ENCODE results near the gene HOXC6. TPM values are rescaled to one million over a fixed set of nuclear protein-coding genes. Genes with fewer than 3 reads are reported as not detected.

HOXC6 gene
- total RNA-seq, 4 donors from 2014 or later, result 0.48 TPM; not detected in 3

GRCh38 chr12:54033980-54034784, 5.9 kb downstream of the HOXC6 start:
- DNase-seq, result no peak
- Histone ChIP-seq H3K9me3 (peaks cover 0 to 2% of the 10 kb centered on the region in 2 donors), H3K27me3 (peaks cover 100% of the 10 kb centered on the region), H3K4me3 (peak overlapping the region in 3 of 4 donors; percentile 3 to 37 (median 23)), H3K27ac (peak overlapping the region in 1 of 4 donors; percentile 2), H3K4me1 (peaks cover 0 to 19% (median 17%) of the 10 kb centered on the region in 4 donors), H3K36me3 (no peaks in the 10 kb centered on the region)
- no peak for TF ChIP-seq POLR2AphosphoS5 (IDR thresholded peaks at IDR 0.05)
- TF ChIP-seq CTCF (IDR thresholded peaks at IDR 0.05), result no peak
- no peak for TF ChIP-seq EP300 (IDR thresholded peaks at IDR 0.05; ENCODE audit: low read depth)
- TF ChIP-seq POLR2A (IDR thresholded peaks at IDR 0.05), result no peak
- WGBS, 2 donors (ENCODE audit: low coverage in 1 of 2), result 48 to 55% methylated on average over 13 to 48 of the region's 57 CpGs
- intact Hi-C loops (cut with DNase I; ENCODE audit: low total_unique reads), result loop anchor here (5.0 kb wide), 2 partner anchors 158 to 1138 kb away; no protein-coding TSS in a partner anchor
- in situ Hi-C loops (cut with MboI; ENCODE audit: low pct_ligation_motif_present in 1 of 4, low pct_unique_long_range_greater_than_20kb in 1 of 4, low sequenced_read_pairs in 3 of 4), result no loop called here

GRCh38 chr12:54034785-54035310, 6.6 kb downstream of the HOXC6 start:
- peaks cover 0 to 19% (median 15%) of the 10 kb centered on the region in 4 donors for H3K4me1 ChIP-seq
- in situ Hi-C loops (cut with MboI; ENCODE audit: low pct_ligation_motif_present in 1 of 4, low pct_unique_long_range_greater_than_20kb in 1 of 4, low sequenced_read_pairs in 3 of 4), result no loop called here
- H3K27me3 ChIP-seq, result peaks cover 100% of the 10 kb centered on the region
- peaks cover 0 to 2% of the 10 kb centered on the region in 2 donors for H3K9me3 ChIP-seq
- intact Hi-C loops (cut with DNase I; ENCODE audit: low total_unique reads), result loop anchor here (5.0 kb wide), 2 partner anchors 157 to 1137 kb away; no protein-coding TSS in a partner anchor
- TF ChIP-seq POLR2A (IDR thresholded peaks at IDR 0.05), result no peak
- no peak for TF ChIP-seq EP300 (IDR thresholded peaks at IDR 0.05; ENCODE audit: low read depth)
- no peak for TF ChIP-seq POLR2AphosphoS5 (IDR thresholded peaks at IDR 0.05)
- no peak for TF ChIP-seq CTCF (IDR thresholded peaks at IDR 0.05)
- H3K36me3 ChIP-seq, result no peaks in the 10 kb centered on the region
- no peak overlapping the region for H3K27ac ChIP-seq
- WGBS, 2 donors (ENCODE audit: low coverage in 1 of 2), result 69% methylated on average over 22 of the region's 22 CpGs; no CpG with 5 or more reads in 1 of the 2 donors
- no peak overlapping the region for H3K4me3 ChIP-seq
- no peak for DNase-seq

GRCh38 chr12:54035568-54036264, 7.5 kb downstream of the HOXC6 start:
- no peak overlapping the region for H3K27ac ChIP-seq
- intact Hi-C loops (cut with DNase I; ENCODE audit: low total_unique reads), result no loop called here

More at GRCh38 chr12:54035568-54036264, 7.5 kb downstream of the HOXC6 start:
- Histone ChIP-seq H3K4me1 (peaks cover 0 to 19% (median 15%) of the 10 kb centered on the region in 4 donors), H3K36me3 (no peaks in the 10 kb centered on the region), H3K27me3 (peaks cover 100% of the 10 kb centered on the region), H3K9me3 (peaks cover 0 to 2% of the 10 kb centered on the region in 2 donors), H3K4me3 (no peak overlapping the region)
- 73% methylated on average over 6 of the region's 6 CpGs; no CpG with 5 or more reads in 1 of the 2 donors for WGBS, 2 donors (ENCODE audit: low coverage in 1 of 2)
- no peak for TF ChIP-seq EP300 (IDR thresholded peaks at IDR 0.05; ENCODE audit: low read depth)
- TF ChIP-seq CTCF (IDR thresholded peaks at IDR 0.05), result no peak
- TF ChIP-seq POLR2A (IDR thresholded peaks at IDR 0.05), result no peak
- no peak for DNase-seq
- in situ Hi-C loops (cut with MboI; ENCODE audit: low pct_ligation_motif_present in 1 of 4, low pct_unique_long_range_greater_than_20kb in 1 of 4, low sequenced_read_pairs in 3 of 4), result no loop called here
